Measurements from ENCODE around the gene CTNND2. TPM values are rescaled to one million over a fixed set of nuclear protein-coding genes. Genes with fewer than 3 reads are reported as not detected.

Gene CTNND2
- total and polyA plus RNA-seq, 10 of the 15 experiments (the other 5 are each of a cell fraction or from before 2014, with no cell fraction given), result 0.02 to 0.16 (median 0.04) TPM; not detected in 7

DNA sequence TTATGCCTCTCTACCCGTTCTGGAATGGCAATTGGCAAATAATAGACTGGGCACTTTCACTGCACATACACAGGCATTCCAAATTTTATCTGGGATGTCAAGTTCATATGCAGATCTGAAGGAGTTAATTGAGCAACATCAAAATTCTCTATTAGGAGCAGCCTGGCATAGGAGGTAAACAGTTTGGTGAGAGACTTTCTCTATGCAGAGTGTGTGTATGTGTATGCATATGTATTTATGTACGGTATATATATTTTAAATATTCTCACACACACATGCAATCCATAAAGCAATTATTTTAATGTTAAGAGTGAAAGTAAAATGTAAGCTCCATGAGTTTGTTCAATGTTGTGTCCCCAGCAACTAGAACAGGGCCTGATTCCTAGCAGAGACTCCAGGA lies 517.8 kb downstream of the CTNND2 start:
- Histone ChIP-seq H3K9ac (ENCODE audit: control insufficient read depth, insufficient read depth, low read length) (no peak overlapping the region), H4K20me1 (ENCODE audit: control insufficient read depth, insufficient read depth) (no peaks in the 10 kb centered on the region), H3K27ac (ENCODE audit: control insufficient read depth, insufficient read depth) (no peak overlapping the region), H3K9me3 (replicated peaks; ENCODE audit: control insufficient read depth, insufficient read depth, low read length) (no peaks in the 10 kb centered on the region), H3K4me1 (ENCODE audit: control insufficient read depth, insufficient read depth, low read length) (no peaks in the 10 kb centered on the region), H3K36me3 (ENCODE audit: control insufficient read depth in 2 of 2, insufficient read depth in 2 of 2, low read length in 1 of 2) (no peaks in the 10 kb centered on the region), H3K79me2 (ENCODE audit: control insufficient read depth, insufficient read depth, low read length) (no peaks in the 10 kb centered on the region), H3K4me3 (no peak overlapping the region), H2AFZ (ENCODE audit: control insufficient read depth, low read depth, low read length) (no peak overlapping the region), H3K4me2 (ENCODE audit: control insufficient read depth, insufficient read depth) (no peak overlapping the region), H3K27me3 (replicated peaks in 1 of 2; ENCODE audit: control insufficient read depth in 2 of 2, insufficient read depth in 2 of 2, low read length in 1 of 2) (peaks cover 3 to 8% of the 10 kb centered on the region in 2 experiments; a peak in 3 of 4 replicates)
- 8% methylated on average over 2 of the region's 2 CpGs for WGBS (ENCODE audit: insufficient coverage, insufficient replicate concordance, low lambda C conversion rate, missing lambda C conversion rate)
- in situ Hi-C loops (cut with MboI), result no loop called here
- ChIA-PET CTCF (no interaction called here), SMC1A (ENCODE audit: uncharacterized antibody, unreplicated experiment) (no interaction called here), POLR2A (no interaction called here), RAD21 (ENCODE audit: unreplicated experiment) (interaction anchor here (0.6 kb wide), 1 partner anchor 129 kb away, joined by 3 read pairs; no protein-coding TSS in a partner anchor)
- intact Hi-C loops (cut with micrococcal nuclease; ENCODE audit: unreplicated experiment), result no loop called here
- TF ChIP-seq HCFC1 (IDR thresholded peaks at IDR 0.05; ENCODE audit: low read length), result no peak
- TF ChIP-seq MEF2A (IDR thresholded peaks at IDR 0.05; ENCODE audit: insufficient read depth, low read depth, low read length), result no peak
- no peak for TF ChIP-seq CBX3 (IDR thresholded peaks at IDR 0.05; ENCODE audit: borderline replicate concordance, low read depth)
- TF ChIP-seq, protein P1, sequence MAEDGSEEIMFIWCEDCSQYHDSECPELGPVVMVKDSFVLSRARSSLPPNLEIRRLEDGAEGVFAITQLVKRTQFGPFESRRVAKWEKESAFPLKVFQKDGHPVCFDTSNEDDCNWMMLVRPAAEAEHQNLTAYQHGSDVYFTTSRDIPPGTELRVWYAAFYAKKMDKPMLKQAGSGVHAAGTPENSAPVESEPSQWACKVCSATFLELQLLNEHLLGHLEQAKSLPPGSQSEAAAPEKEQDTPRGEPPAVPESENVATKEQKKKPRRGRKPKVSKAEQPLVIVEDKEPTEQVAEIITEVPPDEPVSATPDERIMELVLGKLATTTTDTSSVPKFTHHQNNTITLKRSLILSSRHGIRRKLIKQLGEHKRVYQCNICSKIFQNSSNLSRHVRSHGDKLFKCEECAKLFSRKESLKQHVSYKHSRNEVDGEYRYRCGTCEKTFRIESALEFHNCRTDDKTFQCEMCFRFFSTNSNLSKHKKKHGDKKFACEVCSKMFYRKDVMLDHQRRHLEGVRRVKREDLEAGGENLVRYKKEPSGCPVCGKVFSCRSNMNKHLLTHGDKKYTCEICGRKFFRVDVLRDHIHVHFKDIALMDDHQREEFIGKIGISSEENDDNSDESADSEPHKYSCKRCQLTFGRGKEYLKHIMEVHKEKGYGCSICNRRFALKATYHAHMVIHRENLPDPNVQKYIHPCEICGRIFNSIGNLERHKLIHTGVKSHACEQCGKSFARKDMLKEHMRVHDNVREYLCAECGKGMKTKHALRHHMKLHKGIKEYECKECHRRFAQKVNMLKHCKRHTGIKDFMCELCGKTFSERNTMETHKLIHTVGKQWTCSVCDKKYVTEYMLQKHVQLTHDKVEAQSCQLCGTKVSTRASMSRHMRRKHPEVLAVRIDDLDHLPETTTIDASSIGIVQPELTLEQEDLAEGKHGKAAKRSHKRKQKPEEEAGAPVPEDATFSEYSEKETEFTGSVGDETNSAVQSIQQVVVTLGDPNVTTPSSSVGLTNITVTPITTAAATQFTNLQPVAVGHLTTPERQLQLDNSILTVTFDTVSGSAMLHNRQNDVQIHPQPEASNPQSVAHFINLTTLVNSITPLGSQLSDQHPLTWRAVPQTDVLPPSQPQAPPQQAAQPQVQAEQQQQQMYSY (CRISPR knock-in tag; IDR thresholded peaks at IDR 0.05), result no peak
- TF ChIP-seq ZNF274 (IDR thresholded peaks at IDR 0.05; ENCODE audit: insufficient read depth, insufficient read length), result no peak
- BruUV-seq (replicated peaks), result no TSS peak
- DNase-seq (ENCODE audit: low read depth, low spot score), result no peak
- no peak for FAIRE-seq
- no peak for ATAC-seq

Measured in GM12878 (cell line).